Osteoblast (primary cell): Measurements from ENCODE around the gene SNX15. TPM values are rescaled to one million over a fixed set of nuclear protein-coding genes. Genes with fewer than 3 reads are reported as not detected.

Experiments used
- DNase-seq: peaks from one replicate; pipeline ENCODE4 v3.0.0; 2011; ENCODE audit warnings: low spot score, mixed read lengths; ENCODE audit not compliant: insufficient read length; ENCODE audit errors: missing footprints
- H2AFZ ChIP-seq: 2 replicates; pipeline ENCODE4 v1.6.0; 2011; ENCODE audit warnings: mild to moderate bottlenecking, low read length
- H3K27ac ChIP-seq: 2 replicates; pipeline ENCODE4 v1.5.1; 2011; ENCODE audit warnings: mild to moderate bottlenecking, low read depth, low read length, moderate library complexity
- H3K27me3 ChIP-seq: 2 replicates; pipeline ENCODE4 v1.6.0; 2012; ENCODE audit warnings: mild to moderate bottlenecking, control low read depth, inconsistent platforms, low read length, moderate library complexity; ENCODE audit not compliant: insufficient read depth
- H3K36me3 ChIP-seq: 2 replicates; pipeline ENCODE4 v1.5.1; 2011; ENCODE audit warnings: mild to moderate bottlenecking, low read length, control low read depth, moderate library complexity; ENCODE audit not compliant: insufficient read depth
- H3K4me1 ChIP-seq: 2 replicates; pipeline ENCODE4 v1.5.1; 2011; ENCODE audit warnings: mild to moderate bottlenecking, low read length, control low read depth, moderate library complexity; ENCODE audit not compliant: insufficient read depth
- H3K4me2 ChIP-seq: 2 replicates; pipeline ENCODE4 v1.6.0; 2011; ENCODE audit warnings: mild to moderate bottlenecking, low read length; ENCODE audit not compliant: insufficient read depth
- H3K4me3 ChIP-seq: fragments of 200-600 bp; sonication (generic); 3 replicates; pipeline ENCODE4 v1.5.1; 2012; ENCODE audit warnings: mild to moderate bottlenecking, low read length, inconsistent platforms; ENCODE audit not compliant: insufficient read depth
- H3K79me2 ChIP-seq: 2 replicates; pipeline ENCODE4 v1.6.0; 2012; ENCODE audit warnings: mild to moderate bottlenecking, low read length, control low read depth, inconsistent platforms; ENCODE audit not compliant: insufficient read depth
- H3K9me3 ChIP-seq: 2 replicates; pipeline ENCODE4 v1.5.1; 2011; ENCODE audit warnings: low read depth, low read length, control low read depth
- H4K20me1 ChIP-seq: 2 replicates; pipeline ENCODE4 v1.6.0; 2012; ENCODE audit warnings: mild to moderate bottlenecking, low read length, control low read depth; ENCODE audit not compliant: insufficient read depth
- CTCF ChIP-seq: IDR thresholded peaks from 2 replicates; pipeline ENCODE4 v1.5.1; 2011; ENCODE audit warnings: mild to moderate bottlenecking, low read depth, low read length, moderate library complexity; ENCODE audit errors: extremely low read depth
- total RNA-seq: library from RNA; depleted of rRNA; stranded (reverse); fragments of >200 nt; gene quantifications from 2 replicates; pipeline ENCODE4 v1.2.3, GENCODE V29; 2012

Gene SNX15
- total RNA-seq, 1 donor = 12.3 TPM

GRCh38 chr11:65013130-65013887 lies 13.9 kb upstream of the SNX15 start:
- TF ChIP-seq CTCF = peak; percentile 69
- peak overlapping the region; percentile 97 for H3K27ac ChIP-seq
- DNase-seq = peak; percentile 98
- H3K79me2 ChIP-seq = peaks cover 15% of the 10 kb centered on the region
- no peaks in the 10 kb centered on the region for H4K20me1 ChIP-seq
- peak overlapping the region; percentile 98 for H3K4me2 ChIP-seq
- H3K4me1 ChIP-seq = peaks cover 12% of the 10 kb centered on the region
- peak overlapping the region; percentile 99 for H2AFZ ChIP-seq
- no peaks in the 10 kb centered on the region for H3K27me3 ChIP-seq
- peaks cover 6% of the 10 kb centered on the region for H3K36me3 ChIP-seq
- H3K4me3 ChIP-seq = peak overlapping the region; percentile 96
- no peaks in the 10 kb centered on the region for H3K9me3 ChIP-seq

DNA sequence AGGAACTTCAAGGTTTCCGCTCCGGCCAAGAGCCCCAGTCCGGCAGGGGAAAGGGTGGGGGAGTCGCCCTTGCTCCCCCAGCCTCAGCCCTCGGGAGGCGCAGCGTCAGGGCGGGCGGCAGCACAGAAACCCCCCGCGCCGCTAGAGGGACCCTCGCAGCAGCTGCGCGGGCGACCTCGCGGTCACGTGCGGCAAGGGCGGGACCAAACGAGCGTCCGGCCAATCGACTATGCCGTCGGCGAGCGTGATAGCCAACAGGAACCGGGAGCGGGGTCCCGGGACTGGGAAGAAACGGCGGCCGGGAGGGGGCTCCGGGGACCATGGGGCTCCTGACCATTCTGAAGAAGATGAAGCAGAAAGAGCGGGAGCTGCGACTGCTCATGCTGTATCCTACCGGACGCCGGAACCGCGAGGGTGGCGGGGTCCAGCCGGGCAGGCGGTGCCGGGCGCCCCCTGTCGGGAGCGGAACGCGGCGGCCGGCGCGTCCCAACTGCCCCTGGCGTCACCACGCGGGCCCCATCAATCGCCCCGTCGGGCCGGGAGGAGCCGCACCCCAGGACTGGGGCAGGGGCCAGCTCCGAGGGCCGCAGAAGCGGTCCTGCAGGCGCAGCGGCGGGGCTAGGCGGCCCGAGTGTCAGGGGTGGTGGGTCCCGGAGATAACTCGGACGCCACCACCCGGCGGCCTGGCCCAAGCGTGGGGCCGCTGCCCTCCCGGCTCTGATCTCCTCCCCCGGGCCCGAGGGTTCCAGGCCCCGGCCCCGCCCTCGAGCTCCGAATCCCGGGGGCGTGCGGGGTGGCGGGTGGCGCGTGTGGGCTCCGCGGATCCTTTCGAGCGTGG lies 13.1 kb upstream of the SNX15 start, which contains the start of gene ARL2:
Gene ARL2, plus strand, starts transcription at position 273 of the 838 bp plus-strand sequence. Its CDS starts 48 bp downstream, at position 321.
- peak; percentile 60 for TF ChIP-seq CTCF
- H3K4me1 ChIP-seq = peaks cover 12% of the 10 kb centered on the region
- H3K27ac ChIP-seq = peak within 1 kb of the TSS; percentile 97
- no peaks in the 10 kb centered on the region for H3K9me3 ChIP-seq
- peaks cover 15% of the 10 kb centered on the region for H3K79me2 ChIP-seq
- peak within 1 kb of the TSS; percentile 99 for H2AFZ ChIP-seq
- no peaks in the 10 kb centered on the region for H4K20me1 ChIP-seq
- H3K27me3 ChIP-seq = no peaks in the 10 kb centered on the region
- H3K4me3 ChIP-seq = peak within 1 kb of the TSS; percentile 96
- peak; percentile 99 for DNase-seq
- peak within 1 kb of the TSS; percentile 98 for H3K4me2 ChIP-seq
- peaks cover 12% of the 10 kb centered on the region for H3K36me3 ChIP-seq

DNA sequence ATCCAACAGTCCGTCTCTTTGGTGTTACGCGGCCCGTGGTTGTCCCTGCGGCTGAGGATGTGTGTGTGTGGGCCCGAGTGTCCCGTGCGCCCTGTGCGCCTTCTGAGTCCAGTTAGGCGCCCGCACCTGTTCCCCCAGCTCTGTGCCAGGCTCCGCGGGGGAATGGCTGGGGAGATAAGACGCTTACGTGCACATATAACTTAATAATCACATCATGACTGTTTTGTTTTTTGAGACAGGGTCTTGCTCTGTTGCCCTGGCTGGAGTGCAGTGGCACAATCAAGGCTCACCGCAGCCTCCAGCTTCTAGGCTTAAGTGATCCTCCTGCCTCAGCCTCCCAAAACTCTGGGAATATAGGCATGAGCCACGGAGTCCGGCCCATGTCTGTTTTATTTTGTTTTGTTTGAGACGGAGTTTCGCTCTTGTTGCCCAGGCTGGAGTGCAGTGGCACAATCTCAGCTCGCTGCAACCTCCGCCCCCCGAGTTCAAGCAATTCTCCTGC lies 12.5 kb upstream of the SNX15 start:
- Histone ChIP-seq H3K36me3 (peaks cover 17% of the 10 kb centered on the region), H4K20me1 (no peaks in the 10 kb centered on the region), H3K4me3 (peak overlapping the region; percentile 96), H3K27me3 (no peaks in the 10 kb centered on the region), H2AFZ (peak overlapping the region; percentile 99), H3K4me1 (peaks cover 12% of the 10 kb centered on the region), H3K9me3 (no peaks in the 10 kb centered on the region), H3K27ac (peak overlapping the region; percentile 97), H3K79me2 (peaks cover 15% of the 10 kb centered on the region), H3K4me2 (peak overlapping the region; percentile 98)
- peak; percentile 89 for DNase-seq
- no peak for TF ChIP-seq CTCF
